ENCODE results near the gene L3MBTL4. TPM values are rescaled to one million over a fixed set of nuclear protein-coding genes. Genes with fewer than 3 reads are reported as not detected.

Gene L3MBTL4
- total RNA-seq, 2 experiments from 2014 or later, result not detected

- Histone ChIP-seq H3K27ac (ENCODE audit: low read depth, low read length, poor library complexity, severe bottlenecking) (no peak overlapping the region), H2AFZ (ENCODE audit: low read length) (no peak overlapping the region), H3K9me3 (ENCODE audit: low read length) (no peaks in the 10 kb centered on the region), H3K4me3 (ENCODE audit: low read depth, low read length, poor library complexity, severe bottlenecking) (no peak overlapping the region), H4K20me1 (ENCODE audit: insufficient read depth, low read length) (no peaks in the 10 kb centered on the region), H3K36me3 (ENCODE audit: insufficient read depth, low read length) (no peaks in the 10 kb centered on the region), H3K4me2 (ENCODE audit: low read length) (no peak overlapping the region), H3K4me1 (ENCODE audit: insufficient read depth, low read length, poor library complexity, severe bottlenecking) (no peaks in the 10 kb centered on the region), H3K9me2 (ENCODE audit: insufficient read depth, low read length) (no peaks in the 10 kb centered on the region), H3K79me2 (ENCODE audit: insufficient read depth, low read depth, low read length) (no peaks in the 10 kb centered on the region)
- BruUV-seq (replicated peaks), result no TSS peak
- CTCF ChIA-PET (ENCODE audit: unreplicated experiment), result no interaction called here
- intact Hi-C loops (cut with micrococcal nuclease; ENCODE audit: unreplicated experiment), result no loop called here
- no peak for DNase-seq (ENCODE audit: low spot score)
- TF ChIP-seq CTCF (conservative IDR thresholded peaks at IDR 0.05; ENCODE audit: low read length) (no peak), EZH2phosphoT487 (IDR thresholded peaks at IDR 0.05; ENCODE audit: borderline replicate concordance, low read depth, low read length) (no peak)
- POLR2A ChIA-PET, result interaction anchor here (0.7 kb wide), 1 partner anchor 146 kb away, joined by 3 read pairs; no protein-coding TSS in a partner anchor
Observed at GRCh38 chr18:6336239-6336638, 78.5 kb downstream of the L3MBTL4 start.

- CTCF ChIA-PET (ENCODE audit: unreplicated experiment), result no interaction called here
- H2AFZ ChIP-seq (ENCODE audit: low read length), result no peak overlapping the region
- BruUV-seq (replicated peaks), result no TSS peak
- no peaks in the 10 kb centered on the region for H3K4me1 ChIP-seq (ENCODE audit: insufficient read depth, low read length, poor library complexity, severe bottlenecking)
- H3K4me2 ChIP-seq (ENCODE audit: low read length), result no peak overlapping the region
- POLR2A ChIA-PET, result no interaction called here
- TF ChIP-seq EZH2phosphoT487 (IDR thresholded peaks at IDR 0.05; ENCODE audit: borderline replicate concordance, low read depth, low read length) (no peak), CTCF (conservative IDR thresholded peaks at IDR 0.05; ENCODE audit: low read length) (no peak)
- H3K9me2 ChIP-seq (ENCODE audit: insufficient read depth, low read length), result no peaks in the 10 kb centered on the region
- no peak overlapping the region for H3K27ac ChIP-seq (ENCODE audit: low read depth, low read length, poor library complexity, severe bottlenecking)
- H3K9me3 ChIP-seq (ENCODE audit: low read length), result no peaks in the 10 kb centered on the region
- DNase-seq (ENCODE audit: low spot score), result no peak
- intact Hi-C loops (cut with micrococcal nuclease; ENCODE audit: unreplicated experiment), result no loop called here
- no peaks in the 10 kb centered on the region for H3K79me2 ChIP-seq (ENCODE audit: insufficient read depth, low read depth, low read length)
- no peak overlapping the region for H3K4me3 ChIP-seq (ENCODE audit: low read depth, low read length, poor library complexity, severe bottlenecking)
- H4K20me1 ChIP-seq (ENCODE audit: insufficient read depth, low read length), result no peaks in the 10 kb centered on the region
- H3K36me3 ChIP-seq (ENCODE audit: insufficient read depth, low read length), result no peaks in the 10 kb centered on the region
Observed at GRCh38 chr18:6333981-6334380, 80.7 kb downstream of the L3MBTL4 start.

GRCh38 chr18:6331872-6332271, 82.8 kb downstream of the L3MBTL4 start:
- no peak overlapping the region for H3K4me2 ChIP-seq (ENCODE audit: low read length)
- no peaks in the 10 kb centered on the region for H4K20me1 ChIP-seq (ENCODE audit: insufficient read depth, low read length)
- no peak overlapping the region for H2AFZ ChIP-seq (ENCODE audit: low read length)
- TF ChIP-seq CTCF (conservative IDR thresholded peaks at IDR 0.05; ENCODE audit: low read length) (no peak), EZH2phosphoT487 (IDR thresholded peaks at IDR 0.05; ENCODE audit: borderline replicate concordance, low read depth, low read length) (no peak)
- no peaks in the 10 kb centered on the region for H3K9me3 ChIP-seq (ENCODE audit: low read length)
- no peak for DNase-seq (ENCODE audit: low spot score)
- no peaks in the 10 kb centered on the region for H3K36me3 ChIP-seq (ENCODE audit: insufficient read depth, low read length)
- H3K4me3 ChIP-seq (ENCODE audit: low read depth, low read length, poor library complexity, severe bottlenecking), result no peak overlapping the region
- no peaks in the 10 kb centered on the region for H3K79me2 ChIP-seq (ENCODE audit: insufficient read depth, low read depth, low read length)
- no peak overlapping the region for H3K27ac ChIP-seq (ENCODE audit: low read depth, low read length, poor library complexity, severe bottlenecking)
- no peaks in the 10 kb centered on the region for H3K9me2 ChIP-seq (ENCODE audit: insufficient read depth, low read length)
- intact Hi-C loops (cut with micrococcal nuclease; ENCODE audit: unreplicated experiment), result no loop called here
- CTCF ChIA-PET (ENCODE audit: unreplicated experiment), result no interaction called here
- BruUV-seq (replicated peaks), result no TSS peak
- H3K4me1 ChIP-seq (ENCODE audit: insufficient read depth, low read length, poor library complexity, severe bottlenecking), result no peaks in the 10 kb centered on the region
- POLR2A ChIA-PET, result no interaction called here
